ENCODE results near the gene MTHFD2.

Gene MTHFD2

DNA sequence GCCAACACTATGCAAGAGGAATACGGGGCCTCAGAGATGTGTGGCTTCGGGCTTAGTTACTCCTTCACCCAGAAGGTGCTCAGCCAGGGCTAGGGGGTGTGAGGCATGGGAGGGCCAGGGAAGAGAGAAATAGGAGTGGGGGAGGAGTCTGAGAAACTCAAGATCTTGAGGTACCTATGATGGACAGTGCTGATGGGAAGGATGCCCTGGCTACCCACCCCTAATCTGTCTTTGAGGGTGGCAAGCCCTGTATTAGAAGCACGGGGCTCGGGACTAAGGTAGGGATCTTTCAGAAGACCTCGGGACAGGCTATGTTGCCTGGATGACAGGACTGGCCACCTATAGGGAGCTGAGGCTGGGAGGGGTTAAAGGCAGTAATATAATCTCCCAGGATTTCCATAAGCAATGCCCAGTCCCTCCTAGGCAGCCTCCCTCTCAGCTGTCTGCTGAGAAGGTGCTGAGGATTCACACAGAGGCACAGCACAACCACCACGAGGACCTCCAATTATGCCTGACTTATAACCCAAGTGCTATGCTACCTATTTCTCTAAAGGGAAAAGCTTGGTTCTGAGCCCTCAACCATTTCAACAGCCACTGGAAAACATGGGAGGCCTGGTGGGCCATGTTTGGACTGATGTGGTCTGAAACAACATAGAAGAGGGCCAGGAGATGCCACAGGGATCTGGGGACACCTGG, 23.3 kb downstream of the MTHFD2 start:
- Histone ChIP-seq H3K4me3 (ENCODE audit: low read depth, low read length, poor library complexity, severe bottlenecking) (no peak overlapping the region), H3K9me2 (ENCODE audit: low read depth, low read length) (no peaks in the 10 kb centered on the region), H3K4me2 (ENCODE audit: low read length) (no peak overlapping the region), H2AFZ (ENCODE audit: low read length) (no peak overlapping the region), H3K9me3 (ENCODE audit: low read length) (no peaks in the 10 kb centered on the region), H3K36me3 (ENCODE audit: insufficient read depth, low read length) (peaks cover 34% of the 10 kb centered on the region), H3F3A (ENCODE audit: insufficient read depth, low read length) (no peaks in the 10 kb centered on the region), H3K79me2 (ENCODE audit: insufficient read depth, low read length) (no peaks in the 10 kb centered on the region), H3K4me1 (ENCODE audit: insufficient read depth, low read length, severe bottlenecking) (no peaks in the 10 kb centered on the region), H4K20me1 (ENCODE audit: insufficient read depth, low read length) (no peaks in the 10 kb centered on the region), H3K9ac (ENCODE audit: low read length) (no peak overlapping the region), H3K27me3 (ENCODE audit: insufficient read depth, low read length) (no peaks in the 10 kb centered on the region), H3K27ac (ENCODE audit: low read depth, low read length, poor library complexity, severe bottlenecking) (no peak overlapping the region)
- TF ChIP-seq CTCF (IDR thresholded peaks at IDR 0.05; ENCODE audit: low read length) (no peak), EZH2 (IDR thresholded peaks at IDR 0.05; ENCODE audit: borderline replicate concordance, low read length) (no peak)

GRCh38 chr2:74222300-74222650, 23.9 kb downstream of the MTHFD2 start:
- no peaks in the 10 kb centered on the region for H3K9me3 ChIP-seq (ENCODE audit: low read length)
- H3K4me2 ChIP-seq (ENCODE audit: low read length), result no peak overlapping the region
- no peaks in the 10 kb centered on the region for H3K4me1 ChIP-seq (ENCODE audit: insufficient read depth, low read length, severe bottlenecking)
- H3K9me2 ChIP-seq (ENCODE audit: low read depth, low read length), result no peaks in the 10 kb centered on the region
- H3K27ac ChIP-seq (ENCODE audit: low read depth, low read length, poor library complexity, severe bottlenecking), result no peak overlapping the region
- H3K27me3 ChIP-seq (ENCODE audit: insufficient read depth, low read length), result 0 out of 2 replicates have a peak, but pooled peaks cover 2% of the 10 kb centered on the region
- no peaks in the 10 kb centered on the region for H3K79me2 ChIP-seq (ENCODE audit: insufficient read depth, low read length)
- H3K36me3 ChIP-seq (ENCODE audit: insufficient read depth, low read length), result peaks cover 29% of the 10 kb centered on the region
- TF ChIP-seq EZH2 (IDR thresholded peaks at IDR 0.05; ENCODE audit: borderline replicate concordance, low read length) (no peak), CTCF (IDR thresholded peaks at IDR 0.05; ENCODE audit: low read length) (no peak)
- H3K4me3 ChIP-seq (ENCODE audit: low read depth, low read length, poor library complexity, severe bottlenecking), result no peak overlapping the region
- no peaks in the 10 kb centered on the region for H3F3A ChIP-seq (ENCODE audit: insufficient read depth, low read length)
- H4K20me1 ChIP-seq (ENCODE audit: insufficient read depth, low read length), result no peaks in the 10 kb centered on the region
- H2AFZ ChIP-seq (ENCODE audit: low read length), result no peak overlapping the region
- no peak overlapping the region for H3K9ac ChIP-seq (ENCODE audit: low read length)

GRCh38 chr2:74223941-74224770, 25.7 kb downstream of the MTHFD2 start:
- 0 out of 2 replicates have a peak, but pooled peaks cover 4% of the 10 kb centered on the region for H3K27me3 ChIP-seq (ENCODE audit: insufficient read depth, low read length)
- no peaks in the 10 kb centered on the region for H3K9me3 ChIP-seq (ENCODE audit: low read length)
- H2AFZ ChIP-seq (ENCODE audit: low read length), result no peak overlapping the region
- no peaks in the 10 kb centered on the region for H3K79me2 ChIP-seq (ENCODE audit: insufficient read depth, low read length)
- peaks cover 13% of the 10 kb centered on the region; the same call in 1 of the 2 replicates for H3K36me3 ChIP-seq (ENCODE audit: insufficient read depth, low read length)
- no peak overlapping the region for H3K4me2 ChIP-seq (ENCODE audit: low read length)
- no peaks in the 10 kb centered on the region for H4K20me1 ChIP-seq (ENCODE audit: insufficient read depth, low read length)
- no peaks in the 10 kb centered on the region for H3F3A ChIP-seq (ENCODE audit: insufficient read depth, low read length)
- H3K4me1 ChIP-seq (ENCODE audit: insufficient read depth, low read length, severe bottlenecking), result no peaks in the 10 kb centered on the region
- H3K27ac ChIP-seq (ENCODE audit: low read depth, low read length, poor library complexity, severe bottlenecking), result no peak overlapping the region
- H3K4me3 ChIP-seq (ENCODE audit: low read depth, low read length, poor library complexity, severe bottlenecking), result no peak overlapping the region
- TF ChIP-seq EZH2 (IDR thresholded peaks at IDR 0.05; ENCODE audit: borderline replicate concordance, low read length) (no peak), CTCF (IDR thresholded peaks at IDR 0.05; ENCODE audit: low read length) (no peak)
- H3K9ac ChIP-seq (ENCODE audit: low read length), result no peak overlapping the region
- no peaks in the 10 kb centered on the region for H3K9me2 ChIP-seq (ENCODE audit: low read depth, low read length)
